NCI-H526 treated with DMSO at 0.1 percent for 48 hours (cell line): ENCODE data around the gene TMEM217.
"Not testable (repeated sequence)": the region's sequence is repeated elsewhere in the genome, so short reads cannot be mapped to it uniquely, and the experiment has no call there.

ENCODE experiments used
- DNase-seq: peaks from one replicate; lab custom pipeline; 2025; lab: John Stamatoyannopoulos, UW

The TMEM217 gene

DNA sequence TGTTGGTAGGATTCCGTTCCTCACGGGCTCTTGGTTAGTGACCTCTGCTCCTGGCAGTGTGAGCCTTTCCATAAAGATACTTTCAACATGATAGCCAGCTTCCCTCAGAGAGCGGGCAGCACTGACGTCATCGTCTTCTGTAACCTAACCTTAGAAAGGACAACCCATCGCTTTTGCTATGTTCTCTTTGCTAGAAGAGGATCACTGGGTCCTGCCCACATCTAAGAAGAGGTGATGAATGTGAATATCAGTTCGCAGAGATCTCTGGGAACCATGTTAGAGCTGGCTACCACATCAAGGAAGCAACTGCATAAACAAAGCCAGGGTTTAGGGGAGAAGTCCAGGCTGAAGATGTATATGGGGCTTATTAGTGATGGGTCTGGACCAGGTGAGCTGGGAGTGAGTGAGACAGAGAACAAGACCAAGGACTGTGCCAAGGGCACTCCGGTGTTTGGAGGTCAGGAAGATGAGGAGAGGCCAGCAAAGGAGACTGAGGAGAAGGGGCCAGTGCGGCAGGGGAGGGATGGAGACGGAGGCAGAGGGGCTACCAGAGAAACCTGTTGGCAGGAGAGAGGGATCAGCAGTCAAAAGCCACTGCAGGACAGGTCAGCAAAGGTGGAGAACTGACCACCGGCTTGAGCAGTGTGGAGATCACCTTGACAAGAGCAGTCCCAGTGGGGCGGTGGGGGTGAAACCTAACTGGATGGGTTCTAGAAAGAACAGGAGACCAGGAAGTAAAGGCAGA, 48.3 kb downstream of the TMEM217 start:
- DNase-seq = no peak

GRCh38 chr6:37208793-37209192, 49.2 kb downstream of the TMEM217 start:
- DNase-seq = no peak

- DNase-seq = peak; percentile 50
These were observed 50.0 kb downstream of the TMEM217 start for GRCh38 chr6:37207903-37208456.

DNA sequence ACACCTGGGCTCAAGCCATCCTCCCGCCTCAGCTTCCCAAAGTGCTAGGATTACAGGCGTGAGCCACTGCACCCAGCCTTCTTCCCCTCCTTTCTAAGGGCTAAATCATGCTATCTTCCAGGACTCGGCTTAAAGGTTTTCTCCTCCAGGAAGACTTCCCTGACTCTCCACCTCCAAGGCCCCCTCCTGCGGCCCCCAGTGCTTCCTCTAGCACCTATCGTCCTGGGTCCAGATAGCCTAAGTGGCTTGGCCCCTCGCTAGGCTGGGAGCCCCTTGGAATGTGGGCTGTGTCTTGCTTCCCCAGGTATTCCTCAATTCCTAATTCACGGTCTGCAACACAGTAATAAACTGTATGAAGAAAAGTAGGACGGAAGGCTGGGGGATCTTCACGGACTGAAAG, 51.3 kb downstream of the TMEM217 start:
- no peak for DNase-seq

GRCh38 chr6:37205997-37206340, 52.0 kb downstream of the TMEM217 start:
- DNase-seq = no peak

GRCh38 chr6:37205175-37205996, 52.6 kb downstream of the TMEM217 start:
- no peak for DNase-seq

DNA sequence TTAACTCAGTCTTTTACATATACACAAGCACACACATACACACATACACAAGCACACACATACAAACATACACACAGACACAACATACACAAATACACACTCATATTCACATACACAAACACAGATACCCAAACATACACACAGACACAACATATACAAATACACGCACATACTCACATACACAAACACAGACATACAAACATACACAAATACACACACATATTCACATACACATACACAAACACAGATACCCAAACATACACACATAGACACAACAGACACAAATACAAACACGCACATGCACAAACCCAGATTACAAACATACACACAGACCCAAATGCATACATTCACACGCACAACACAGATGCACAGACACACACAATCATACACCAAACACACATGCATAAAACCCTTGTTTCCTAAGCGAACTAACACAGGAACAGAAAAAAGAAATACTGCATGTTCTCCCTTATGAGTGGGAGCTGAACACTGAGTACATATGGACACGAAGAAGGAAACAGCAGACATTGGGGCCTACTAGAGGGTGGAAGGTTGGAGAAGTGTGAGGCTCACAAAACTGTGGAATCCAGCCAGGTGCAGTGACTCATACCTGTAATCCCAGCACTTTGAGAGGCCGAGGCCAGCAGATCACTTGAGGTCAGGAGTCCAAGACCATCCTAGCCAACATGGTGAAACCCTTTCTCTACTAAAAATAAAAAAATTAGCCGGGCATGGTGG, 53.8 kb downstream of the TMEM217 start:
- no peak for DNase-seq

DNA sequence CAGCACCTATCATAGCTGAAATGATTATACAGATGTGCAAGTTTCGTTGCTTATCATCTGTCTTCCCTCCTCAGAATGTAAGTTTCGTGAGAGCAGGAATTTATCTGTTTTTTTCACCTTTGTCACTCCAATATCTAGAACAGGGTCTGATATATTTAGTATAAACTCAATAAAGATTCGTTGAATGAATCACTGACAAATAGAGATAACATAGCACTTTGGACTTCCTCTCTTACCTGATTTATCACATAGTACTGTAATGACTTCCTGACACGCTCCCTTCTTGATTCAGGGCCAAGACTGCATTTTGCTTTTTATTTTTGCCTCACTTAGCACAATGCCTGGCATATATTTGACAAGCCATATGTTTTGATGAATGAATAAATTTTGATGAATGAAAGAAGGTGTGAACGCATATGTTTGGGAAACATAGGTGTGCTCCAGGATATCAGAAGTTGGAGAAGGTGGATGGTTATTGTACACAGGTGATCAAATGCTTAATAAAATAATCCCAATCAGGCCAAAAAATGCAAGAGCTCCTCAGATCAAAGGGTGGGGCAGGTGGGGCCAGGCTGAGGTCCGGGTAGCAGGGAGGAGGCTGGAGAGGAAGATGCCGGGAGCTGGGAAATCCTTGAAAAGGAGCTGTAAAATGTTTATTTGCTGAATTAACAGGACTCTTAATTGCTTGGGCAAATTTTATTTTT, 55.0 kb downstream of the TMEM217 start:
- no peak for DNase-seq

DNA sequence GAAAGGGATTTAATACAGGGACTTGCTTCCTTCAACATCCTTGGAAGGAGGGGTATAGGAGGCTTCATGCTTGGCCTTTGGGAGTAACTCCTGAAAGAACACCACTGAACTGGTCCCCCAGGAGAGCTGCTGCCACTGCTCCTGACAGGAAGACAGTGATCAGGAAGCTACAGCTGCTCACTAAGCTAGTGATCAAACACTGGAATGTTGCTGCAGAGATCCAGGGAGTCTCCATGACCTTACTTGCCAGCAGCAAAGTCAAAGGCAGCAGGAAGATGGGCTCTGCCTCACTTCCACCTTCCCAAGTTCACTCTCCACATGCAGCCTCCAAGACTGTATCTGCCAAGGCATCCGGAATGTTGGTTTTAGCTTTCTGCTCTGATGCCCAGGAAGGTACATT, 56.2 kb downstream of the TMEM217 start:
- no peak for DNase-seq

DNA sequence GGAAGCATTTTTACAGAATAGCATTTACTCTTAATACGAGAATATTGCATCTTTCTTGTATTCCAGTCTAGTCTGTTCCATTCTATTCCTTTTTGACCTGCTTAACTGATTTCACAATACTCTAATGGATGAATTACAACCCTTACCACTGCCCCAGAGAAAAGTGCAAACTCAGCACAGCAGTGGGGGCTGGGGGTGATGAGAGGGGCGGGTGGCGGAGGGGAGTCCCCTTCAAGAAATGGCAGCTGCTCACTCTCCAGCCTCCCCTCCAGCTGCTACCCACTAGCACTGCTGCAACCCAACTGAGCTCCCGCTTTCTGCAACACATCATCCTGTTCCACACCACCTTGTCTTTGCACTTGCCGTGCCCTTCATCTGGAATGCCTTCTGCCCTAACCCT, 57.9 kb downstream of the TMEM217 start:
- no peak for DNase-seq

DNA sequence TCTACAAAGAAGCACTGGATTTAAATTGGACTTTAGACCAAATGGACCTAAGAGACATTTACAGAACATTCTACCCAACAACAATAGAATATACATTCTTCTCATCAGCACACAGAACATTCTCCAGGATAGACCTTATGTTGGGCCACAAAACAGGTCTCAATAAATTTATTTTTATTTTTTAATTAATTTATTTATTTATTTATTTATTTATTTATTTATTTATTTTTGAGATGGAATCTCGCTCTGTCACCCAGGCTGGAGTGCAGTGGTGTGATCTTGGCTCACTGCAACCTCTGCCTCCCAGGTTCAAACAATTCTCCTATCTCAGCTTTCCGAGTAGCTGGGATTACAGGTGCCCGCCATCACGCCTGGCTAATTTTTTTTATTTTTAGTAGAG, 61.5 kb downstream of the TMEM217 start:
- not testable (repeated sequence) for DNase-seq

GRCh38 chr6:37194886-37195285, 63.1 kb downstream of the TMEM217 start:
- not testable (repeated sequence) for DNase-seq

GRCh38 chr6:37192666-37193065, 65.3 kb downstream of the TMEM217 start:
- no peak for DNase-seq

DNA sequence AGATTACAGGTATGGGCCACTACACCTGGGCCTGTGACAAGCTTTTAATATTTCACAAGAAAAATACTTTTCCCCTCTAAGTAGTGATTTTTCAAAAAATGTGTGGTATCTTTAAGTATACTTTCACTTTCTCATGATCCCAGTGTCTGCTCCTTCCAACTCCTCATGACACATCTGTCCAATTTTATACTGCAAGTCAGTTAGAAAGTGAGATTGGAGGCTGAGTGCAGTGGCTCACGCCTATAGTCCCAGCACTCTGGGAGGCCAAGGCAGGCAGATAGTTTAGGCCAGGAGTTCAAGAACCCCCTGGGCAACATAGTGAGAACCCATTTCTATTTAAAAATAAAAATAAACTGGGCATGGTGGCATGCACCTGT, 67.8 kb downstream of the TMEM217 start:
- DNase-seq = no peak

- DNase-seq = no peak
These were observed 68.9 kb downstream of the TMEM217 start for GRCh38 chr6:37188962-37189510.

DNA sequence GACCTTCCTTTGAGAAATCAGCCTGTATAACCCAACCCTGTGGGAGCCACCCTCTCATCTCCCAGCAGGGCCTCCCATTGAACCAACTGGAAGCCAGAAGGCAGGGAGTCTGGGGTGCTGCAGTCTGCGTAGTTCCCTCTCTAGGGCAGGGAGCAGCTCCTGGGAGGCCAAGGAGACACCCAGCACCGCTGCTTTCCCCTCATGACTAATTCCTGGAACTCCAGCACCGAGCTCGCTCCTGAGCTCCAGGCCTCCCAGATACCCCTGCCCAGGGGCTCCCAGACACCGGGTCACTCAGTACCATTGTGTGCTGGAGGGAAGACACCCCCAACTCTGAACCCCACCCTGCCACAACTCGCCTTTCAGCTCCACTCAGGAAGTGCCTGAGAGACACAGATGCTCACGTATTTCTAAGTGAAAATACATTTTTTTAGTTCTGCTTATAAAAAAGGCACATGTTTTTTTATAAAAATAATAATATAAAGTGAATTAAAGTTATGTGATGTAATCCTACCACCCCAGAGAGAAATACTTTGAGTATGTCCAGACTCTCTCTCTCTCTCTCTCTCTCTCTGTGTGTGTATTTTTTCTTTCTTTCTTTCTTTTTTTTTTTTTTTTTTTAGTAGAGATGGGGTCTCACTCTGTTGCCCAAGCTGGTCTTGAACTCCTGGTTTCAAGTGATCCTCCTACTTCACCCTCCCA, 70.5 kb downstream of the TMEM217 start:
- DNase-seq = no peak

GRCh38 chr6:37185949-37186720, 71.8 kb downstream of the TMEM217 start:
- DNase-seq = not testable (repeated sequence)

GRCh38 chr6:37182736-37183590, 75.0 kb downstream of the TMEM217 start:
- no peak for DNase-seq

- DNase-seq = not testable (repeated sequence)
These were observed 77.3 kb downstream of the TMEM217 start for GRCh38 chr6:37180610-37181009.
